ENCODE measurements around the gene GRXCR1.

The GRXCR1 gene

DNA sequence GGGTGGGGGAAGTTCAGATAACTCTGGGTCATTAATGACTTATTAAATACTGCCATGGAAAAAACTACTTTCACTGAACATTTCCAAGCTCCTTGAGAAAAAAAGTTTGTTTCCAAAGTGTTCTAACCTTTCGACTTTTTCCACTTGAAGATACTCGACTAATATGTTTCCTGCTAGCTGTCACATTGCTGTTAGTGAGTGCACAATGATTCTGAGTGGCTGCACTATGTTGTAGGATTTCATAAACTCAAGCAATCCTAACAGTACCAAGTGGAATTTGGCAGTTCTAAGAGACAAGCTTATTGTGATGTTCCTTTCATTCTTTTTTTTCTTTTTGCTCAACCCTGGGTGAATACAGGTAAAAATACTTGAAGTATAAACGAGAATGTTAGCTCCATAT, 33.4 kb downstream of the GRXCR1 start:
- no peak for FAIRE-seq

DNA sequence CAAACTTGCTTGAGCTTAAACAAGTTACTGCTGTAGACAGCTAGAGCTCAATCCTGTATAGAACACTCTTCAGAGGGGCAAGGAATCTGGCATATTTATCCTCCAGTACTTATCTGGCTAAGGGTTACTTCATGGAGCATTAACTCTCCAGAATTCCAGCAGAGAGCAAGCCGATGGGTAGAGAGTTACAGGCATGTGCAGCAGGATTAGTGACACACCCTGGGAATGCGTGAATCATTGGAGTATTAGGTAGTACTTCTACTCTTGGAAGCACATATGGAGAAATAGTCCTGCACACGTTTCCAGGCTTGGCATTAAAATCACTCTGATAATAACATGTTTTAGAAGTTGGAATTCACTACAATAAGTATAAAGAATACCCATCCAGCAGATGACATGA, 35.4 kb downstream of the GRXCR1 start:
- FAIRE-seq (no peak), DNase-seq (ENCODE audit: extremely low spot score, insufficient read length, low read depth) (no peak)

More for the DNA sequence above, 33.4 kb downstream of the GRXCR1 start:
- DNase-seq (ENCODE audit: extremely low spot score, insufficient read length, low read depth) = no peak

DNA sequence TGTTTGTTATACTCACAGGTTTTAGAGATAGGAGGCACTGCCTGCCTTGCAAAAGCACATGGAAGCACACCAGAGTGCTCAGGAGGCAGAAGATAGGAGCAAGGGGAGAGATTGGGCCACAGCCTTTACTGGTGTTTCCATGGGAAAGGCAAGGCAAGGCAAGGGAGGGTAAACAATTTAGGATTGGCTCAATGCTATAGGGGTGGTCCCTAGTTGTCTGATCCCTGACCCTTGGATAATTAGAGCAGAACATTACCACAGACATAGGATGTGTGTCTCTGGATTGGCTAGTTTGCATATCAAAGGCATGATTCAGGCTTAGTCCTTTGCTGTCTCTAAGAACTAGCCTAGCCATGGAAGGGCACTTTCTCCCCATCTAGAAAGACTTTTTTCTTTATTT, 36.1 kb downstream of the GRXCR1 start:
- DNase-seq (ENCODE audit: extremely low spot score, insufficient read length, low read depth) (no peak), FAIRE-seq (no peak)

DNA sequence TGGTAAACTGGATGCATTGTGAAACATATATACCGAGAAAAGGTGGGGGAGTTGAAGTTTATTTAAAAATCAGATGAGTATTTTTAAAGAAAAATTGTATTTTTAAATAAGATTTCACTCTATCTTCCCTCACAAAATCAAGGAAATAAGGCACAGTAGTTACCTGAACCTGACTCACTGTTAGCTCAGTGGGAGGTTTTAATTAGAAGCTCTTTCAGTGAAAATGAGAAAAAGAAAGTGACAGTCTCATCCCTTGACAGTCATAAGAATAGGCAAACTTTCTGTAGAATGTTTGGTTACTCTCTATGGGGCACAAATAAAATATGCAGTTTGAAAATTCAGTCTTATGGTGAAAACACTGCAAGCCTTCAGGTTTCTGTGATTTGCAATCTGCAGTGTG, 49.7 kb downstream of the GRXCR1 start:
- FAIRE-seq = no peak
- DNase-seq (ENCODE audit: extremely low spot score, insufficient read length, low read depth) = no peak

DNA sequence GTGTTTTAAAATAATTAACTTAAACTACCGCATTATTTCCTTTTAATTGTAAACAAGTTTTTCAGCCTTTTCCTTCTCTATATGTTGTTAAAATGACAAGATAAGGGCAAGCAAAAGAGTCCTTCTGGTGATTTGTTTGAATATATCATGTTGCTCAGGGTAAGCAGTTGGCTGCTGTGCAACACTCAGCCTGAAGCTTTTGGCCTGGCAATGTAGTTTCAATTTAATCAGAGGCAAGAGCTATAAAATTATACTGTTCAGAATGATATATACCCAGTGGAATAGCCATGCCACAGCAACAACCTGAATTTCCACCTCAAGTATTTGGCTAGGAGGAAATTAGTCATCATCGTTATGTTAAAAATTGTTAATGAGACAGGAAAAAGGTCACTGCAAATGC, 53.4 kb downstream of the GRXCR1 start:
- DNase-seq (ENCODE audit: extremely low spot score, insufficient read length, low read depth) (no peak), FAIRE-seq (no peak)

DNA sequence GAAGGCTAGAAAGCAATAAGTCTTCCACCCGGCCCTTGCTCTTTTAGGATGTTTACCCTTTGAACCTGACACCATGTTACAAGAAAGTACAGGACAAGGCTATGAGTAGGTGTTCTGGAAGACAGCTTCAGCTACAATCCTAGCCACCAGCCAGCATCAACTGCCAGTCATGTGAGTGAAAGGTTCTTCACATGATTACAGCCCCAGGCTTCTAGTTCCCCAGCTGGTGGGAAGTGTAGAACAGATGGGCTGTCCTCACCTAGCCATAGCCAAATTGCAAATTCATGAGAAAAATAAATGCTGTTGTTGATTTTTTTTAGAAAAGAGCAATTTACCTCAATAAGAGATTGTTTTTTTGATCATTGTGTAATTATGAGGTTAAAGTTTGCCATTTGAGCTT, 60.8 kb downstream of the GRXCR1 start:
- FAIRE-seq (no peak), DNase-seq (ENCODE audit: extremely low spot score, insufficient read length, low read depth) (no peak)

DNA sequence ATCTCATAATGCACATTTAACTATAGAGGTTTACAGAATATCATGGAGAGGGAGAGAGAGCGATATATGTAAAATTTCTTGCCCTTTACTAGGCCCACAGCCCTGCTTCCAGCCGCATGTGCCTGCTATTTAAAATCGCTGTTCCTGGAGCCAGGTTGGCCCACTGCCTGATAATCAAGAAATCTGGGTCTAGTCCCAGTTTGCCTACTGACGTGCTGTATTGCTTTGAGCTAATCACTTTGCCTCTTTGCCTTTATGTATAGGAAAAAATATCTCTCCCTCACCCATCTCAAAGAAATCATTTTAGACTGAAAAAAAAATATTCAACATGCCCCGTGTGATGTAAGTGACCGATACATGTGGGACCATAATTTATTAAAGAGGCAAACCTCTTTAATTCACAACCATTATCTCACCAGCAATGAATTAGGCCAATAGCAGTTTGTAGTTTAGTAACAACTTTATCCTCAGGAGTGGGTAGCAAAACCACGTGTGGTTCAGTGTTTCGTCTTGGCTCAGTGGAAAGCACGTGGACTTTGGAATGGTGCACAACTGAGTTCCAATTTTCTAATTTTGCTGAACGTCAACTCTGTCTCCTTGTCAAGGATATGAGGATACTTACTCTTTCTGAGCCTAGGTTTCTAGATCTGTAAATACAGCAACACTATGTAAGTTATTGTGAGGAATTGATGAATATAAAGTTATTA, 62.6 kb downstream of the GRXCR1 start:
- no peak for FAIRE-seq
- DNase-seq (ENCODE audit: extremely low spot score, insufficient read length, low read depth) = no peak

DNA sequence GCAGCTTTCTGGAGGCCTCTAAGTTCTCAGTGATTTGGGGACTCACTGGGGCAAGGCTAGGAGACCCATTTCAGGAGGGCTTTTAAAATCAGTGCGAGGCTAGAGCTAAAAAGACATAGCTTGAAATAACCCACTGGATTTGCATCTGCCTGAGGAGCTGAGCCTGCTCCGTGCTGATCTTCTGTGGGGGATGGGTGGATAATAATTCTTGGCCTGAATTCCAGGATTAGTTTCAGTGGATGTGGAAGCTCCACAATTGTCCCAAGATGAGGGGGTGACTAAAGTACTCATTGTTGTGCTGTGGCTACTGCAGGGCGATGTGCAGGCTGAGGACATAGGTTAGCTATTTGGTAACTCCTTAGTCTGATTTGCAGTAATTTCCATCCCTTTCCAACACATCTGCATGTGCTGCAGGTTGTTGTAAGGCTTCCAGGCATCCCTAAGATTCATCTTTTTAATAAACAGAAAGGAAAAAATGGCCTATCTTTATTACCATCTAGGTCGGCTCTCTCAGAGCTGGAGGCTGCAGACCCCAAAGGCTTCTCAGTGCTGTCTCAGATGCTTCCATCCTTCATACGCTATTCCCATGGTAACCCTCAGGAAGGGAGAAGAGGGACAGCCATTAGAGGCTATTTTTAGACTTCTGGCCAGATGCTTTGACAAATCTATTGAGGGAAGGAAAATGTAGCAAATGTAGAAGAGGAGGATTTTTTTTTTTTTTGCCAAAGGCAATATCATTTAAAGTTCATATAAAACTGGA, 63.4 kb downstream of the GRXCR1 start:
- no peak for FAIRE-seq
- no peak for DNase-seq (ENCODE audit: extremely low spot score, insufficient read length, low read depth)

DNA sequence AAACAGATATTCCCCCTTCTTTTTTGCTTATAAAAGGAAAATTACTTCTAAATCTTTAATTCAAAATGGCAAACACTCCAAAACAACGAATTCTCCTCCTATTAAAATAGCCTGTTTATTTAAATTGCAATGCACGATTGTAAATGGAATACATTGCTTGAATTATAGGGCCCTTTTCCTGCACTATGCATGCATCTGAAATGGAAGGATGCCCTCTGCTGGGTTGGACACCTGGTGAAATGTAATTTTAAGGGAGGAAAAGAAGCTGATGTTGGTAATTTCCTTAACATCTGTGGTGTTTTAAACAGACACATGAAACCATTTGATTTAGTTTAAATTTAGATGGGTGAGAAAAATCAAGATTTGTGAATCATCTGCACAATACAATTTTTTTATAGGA, 72.8 kb downstream of the GRXCR1 start:
- DNase-seq (ENCODE audit: extremely low spot score, insufficient read length, low read depth) (no peak), FAIRE-seq (no peak)

DNA sequence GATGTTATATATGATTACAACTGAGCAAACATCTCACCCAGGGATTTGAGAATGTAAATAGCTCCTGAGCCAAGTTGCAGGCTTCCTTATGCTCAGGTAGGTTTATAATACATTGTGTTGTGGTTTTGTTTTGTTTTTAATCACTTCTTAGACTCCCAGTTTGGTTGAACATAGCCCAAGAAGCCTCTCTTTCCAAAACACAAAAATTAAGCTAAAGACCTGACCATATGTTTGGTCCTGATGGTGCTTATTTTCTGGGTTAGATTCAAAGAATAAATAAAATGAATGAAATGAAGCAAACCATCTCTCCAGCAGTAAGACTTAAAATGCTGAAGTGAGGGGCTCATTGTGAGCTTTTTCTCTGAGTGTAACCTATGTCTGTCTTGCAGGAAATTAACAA, 93.5 kb downstream of the GRXCR1 start:
- no peak for DNase-seq (ENCODE audit: extremely low spot score, insufficient read length, low read depth)
- FAIRE-seq = no peak

DNA sequence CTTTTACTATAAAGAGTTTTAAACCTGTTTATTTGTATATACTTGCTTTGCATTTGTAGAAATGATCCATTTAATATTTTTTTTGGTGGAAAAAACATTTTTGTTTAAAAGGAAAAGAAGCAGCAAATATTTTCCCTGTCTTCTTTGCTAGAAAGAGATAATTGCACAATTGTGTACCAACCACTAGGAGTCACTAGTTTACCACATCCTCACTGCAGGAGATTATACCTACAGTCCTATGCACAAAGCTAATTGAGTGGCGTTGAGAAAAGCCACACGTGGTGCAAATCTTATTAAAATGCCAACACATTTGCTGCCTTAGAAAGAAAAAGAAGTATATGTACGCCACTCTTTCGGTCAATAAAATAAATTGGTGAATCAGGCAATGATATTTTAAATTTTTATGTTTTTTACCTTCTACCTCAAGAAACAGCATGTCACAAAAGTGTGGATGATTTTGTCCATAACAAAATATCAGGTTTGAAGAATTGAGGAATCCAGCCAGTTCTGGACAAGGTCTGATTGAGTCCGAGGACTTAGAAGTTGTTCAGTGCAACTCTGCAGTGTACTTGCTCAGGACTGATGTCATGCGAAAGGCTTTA, 102.9 kb downstream of the GRXCR1 start:
- FAIRE-seq (peak; percentile 60), DNase-seq (ENCODE audit: extremely low spot score, insufficient read length, low read depth) (peak; percentile 3)

DNA sequence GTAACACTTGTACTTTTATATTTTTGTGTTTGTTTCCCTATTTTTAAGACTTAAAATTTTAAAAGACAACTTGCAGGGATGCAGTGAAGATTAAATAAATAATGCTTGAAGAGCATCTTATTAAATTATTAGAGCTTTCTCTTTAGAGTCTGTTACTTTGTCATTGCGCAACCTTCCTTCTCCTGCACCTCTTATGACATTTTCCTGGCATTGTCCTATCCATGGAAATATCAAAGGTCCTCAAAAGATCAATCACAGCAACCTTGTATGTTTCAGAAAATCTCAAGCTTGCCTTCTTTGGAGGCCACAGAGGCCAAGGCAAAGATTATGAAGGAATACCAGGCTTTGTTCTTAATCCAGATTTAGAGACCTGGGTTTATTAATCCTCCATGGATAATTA, 116.3 kb downstream of the GRXCR1 start:
- no peak for FAIRE-seq
- DNase-seq (ENCODE audit: extremely low spot score, insufficient read length, low read depth) = no peak

DNA sequence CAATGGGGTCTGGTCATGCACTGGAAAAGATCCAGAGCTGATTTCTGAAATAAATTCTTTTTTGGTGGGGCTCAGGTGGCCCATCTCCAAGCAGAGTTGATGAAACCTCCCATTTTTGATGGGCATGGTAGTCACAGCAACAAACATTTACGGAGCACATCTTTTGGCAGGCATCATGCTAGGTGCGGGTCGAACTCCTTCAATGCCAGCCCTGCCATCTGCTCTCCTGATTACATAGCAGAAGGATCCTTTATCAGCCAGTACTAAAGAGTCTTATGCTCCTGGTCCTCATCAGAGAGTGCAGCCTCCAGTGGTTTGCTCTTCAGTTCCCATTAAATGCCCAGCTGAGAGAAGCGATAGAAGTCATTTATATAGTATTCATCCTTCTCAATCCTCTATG, 121.7 kb downstream of the GRXCR1 start:
- DNase-seq (ENCODE audit: extremely low spot score, insufficient read length, low read depth) = no peak
- no peak for FAIRE-seq

DNA sequence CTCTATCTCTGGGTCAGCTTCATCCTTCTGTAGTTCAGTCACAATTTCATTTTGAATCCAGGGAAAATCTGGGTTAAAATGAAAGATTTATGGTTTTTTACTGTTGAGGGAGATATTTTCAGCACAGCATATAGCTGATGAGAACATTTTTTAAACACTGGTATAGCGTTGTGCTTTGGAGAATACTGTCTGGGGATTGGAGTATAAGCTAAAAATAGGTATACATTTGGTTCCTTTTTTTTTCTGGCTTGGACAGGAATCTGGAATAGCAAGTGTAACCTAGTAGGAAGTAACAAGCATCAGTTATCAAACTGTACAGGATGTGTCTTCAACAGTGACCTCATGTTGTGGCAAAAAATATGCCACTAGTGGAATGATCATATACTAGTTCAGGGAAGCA, 149.1 kb downstream of the GRXCR1 start:
- FAIRE-seq = no peak
- no peak for DNase-seq (ENCODE audit: extremely low spot score, insufficient read length, low read depth)

DNA sequence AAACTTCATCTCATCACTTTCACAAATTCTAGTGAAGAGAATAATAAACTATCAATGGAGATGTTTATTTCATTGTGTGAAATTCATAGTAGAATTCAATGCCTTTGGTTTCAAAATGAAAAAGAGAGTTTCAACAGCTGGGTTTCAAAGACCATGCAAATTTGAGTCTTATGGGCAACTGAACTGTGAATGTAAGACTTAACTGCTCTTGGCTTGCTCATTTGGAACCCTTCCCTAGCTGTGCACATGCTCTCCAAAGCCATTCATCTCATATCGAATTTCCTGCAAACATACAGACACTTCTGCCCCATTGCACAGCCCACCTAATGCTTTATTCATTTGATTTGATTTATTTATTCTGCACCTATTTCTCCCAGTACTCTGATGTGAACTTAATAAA, 154.5 kb downstream of the GRXCR1 start:
- FAIRE-seq (no peak), DNase-seq (ENCODE audit: extremely low spot score, insufficient read length, low read depth) (no peak)

DNA sequence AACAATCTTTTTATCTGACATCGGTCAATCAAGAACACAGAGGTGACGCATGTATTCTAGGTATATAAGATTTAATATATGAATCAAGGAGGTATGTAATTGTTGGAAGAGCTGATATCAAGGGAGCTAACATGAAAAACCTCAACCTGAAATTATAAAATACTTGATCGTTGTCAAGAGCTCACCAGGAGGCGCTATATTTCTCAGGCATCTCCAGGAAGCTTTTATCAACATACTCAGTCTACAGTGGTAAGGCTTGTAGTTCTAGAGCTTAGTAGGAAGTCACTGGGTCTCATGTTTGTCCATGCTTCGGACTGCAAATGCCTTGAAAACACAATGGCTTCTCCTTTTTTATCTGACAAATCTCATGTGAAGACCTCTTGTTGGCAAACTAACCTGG, 156.1 kb downstream of the GRXCR1 start:
- no peak for DNase-seq (ENCODE audit: extremely low spot score, insufficient read length, low read depth)
- no peak for FAIRE-seq

DNA sequence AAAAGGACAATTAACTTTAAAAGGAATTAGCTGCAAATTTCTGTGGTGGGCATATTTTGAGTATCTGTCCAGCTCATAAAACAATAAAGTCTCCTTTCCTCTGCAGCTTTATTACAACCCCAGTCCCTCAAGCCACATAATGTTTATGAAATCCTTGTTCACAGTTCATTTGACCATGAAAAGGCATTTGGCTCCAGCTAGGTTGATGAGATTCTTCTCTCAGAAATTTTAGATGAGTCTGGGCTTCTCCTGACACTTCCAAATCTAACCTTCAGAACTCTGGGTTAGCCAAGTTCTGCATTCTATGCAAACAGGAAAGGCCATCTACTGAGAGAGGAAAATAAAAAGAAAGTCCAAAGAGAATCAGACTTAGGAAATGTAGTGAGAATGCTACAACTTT, 156.8 kb downstream of the GRXCR1 start:
- DNase-seq (ENCODE audit: extremely low spot score, insufficient read length, low read depth) = no peak
- FAIRE-seq = no peak

DNA sequence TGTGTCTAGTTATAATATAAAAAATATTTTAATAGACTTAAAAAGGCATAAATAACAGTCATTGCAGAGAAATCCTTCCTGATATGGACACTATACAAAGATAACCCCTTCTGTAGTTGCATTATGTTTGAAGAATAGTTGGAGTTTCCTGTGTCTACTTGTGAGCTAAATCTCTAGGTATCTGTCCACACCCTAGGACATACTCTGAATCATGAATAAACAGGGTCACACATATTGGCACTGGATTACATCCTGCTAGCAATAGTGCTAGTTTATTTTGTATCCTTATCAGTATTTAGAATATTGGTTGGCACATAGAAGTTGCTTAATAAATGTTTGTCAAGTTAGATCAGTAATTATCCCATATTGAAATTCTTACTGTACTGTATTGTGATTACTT, 173.9 kb downstream of the GRXCR1 start:
- no peak for DNase-seq (ENCODE audit: extremely low spot score, insufficient read length, low read depth)

DNA sequence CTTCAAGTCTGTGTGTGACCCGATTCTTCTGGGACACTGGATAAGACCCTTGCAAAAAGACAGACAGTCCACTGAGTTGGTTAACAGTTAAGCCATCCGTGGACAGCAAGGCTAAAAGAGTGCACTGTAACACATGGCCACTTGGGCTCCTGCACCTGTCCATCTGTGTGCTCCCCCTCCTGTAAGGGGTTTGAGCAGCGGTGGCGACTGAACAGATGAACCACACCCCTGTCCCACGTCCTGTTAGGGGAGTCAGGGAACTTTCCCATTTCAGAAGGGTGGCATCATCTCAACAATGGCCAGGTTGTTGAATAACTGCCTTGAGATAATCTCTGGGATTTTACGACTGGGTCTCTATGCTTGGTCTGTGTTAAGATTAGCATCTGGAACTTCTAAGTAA, 178.6 kb downstream of the GRXCR1 start:
- FAIRE-seq = no peak
- no peak for DNase-seq (ENCODE audit: extremely low spot score, insufficient read length, low read depth)

More for the DNA sequence above, 173.9 kb downstream of the GRXCR1 start:
- no peak for FAIRE-seq
